Measurements from ENCODE around the gene JMY.
A peak's percentile ranks its signal among the peaks of the same experiment; 100 is the strongest.
"Not testable (repeated sequence)": the region's sequence is repeated elsewhere in the genome, so short reads cannot be mapped to it uniquely, and the experiment has no call there.

Gene JMY

GRCh38 chr5:79236970-79237739, 1.2 kb downstream of the JMY start:
- peak; percentile 5 for DNase-seq (ENCODE audit: low read depth)

DNA sequence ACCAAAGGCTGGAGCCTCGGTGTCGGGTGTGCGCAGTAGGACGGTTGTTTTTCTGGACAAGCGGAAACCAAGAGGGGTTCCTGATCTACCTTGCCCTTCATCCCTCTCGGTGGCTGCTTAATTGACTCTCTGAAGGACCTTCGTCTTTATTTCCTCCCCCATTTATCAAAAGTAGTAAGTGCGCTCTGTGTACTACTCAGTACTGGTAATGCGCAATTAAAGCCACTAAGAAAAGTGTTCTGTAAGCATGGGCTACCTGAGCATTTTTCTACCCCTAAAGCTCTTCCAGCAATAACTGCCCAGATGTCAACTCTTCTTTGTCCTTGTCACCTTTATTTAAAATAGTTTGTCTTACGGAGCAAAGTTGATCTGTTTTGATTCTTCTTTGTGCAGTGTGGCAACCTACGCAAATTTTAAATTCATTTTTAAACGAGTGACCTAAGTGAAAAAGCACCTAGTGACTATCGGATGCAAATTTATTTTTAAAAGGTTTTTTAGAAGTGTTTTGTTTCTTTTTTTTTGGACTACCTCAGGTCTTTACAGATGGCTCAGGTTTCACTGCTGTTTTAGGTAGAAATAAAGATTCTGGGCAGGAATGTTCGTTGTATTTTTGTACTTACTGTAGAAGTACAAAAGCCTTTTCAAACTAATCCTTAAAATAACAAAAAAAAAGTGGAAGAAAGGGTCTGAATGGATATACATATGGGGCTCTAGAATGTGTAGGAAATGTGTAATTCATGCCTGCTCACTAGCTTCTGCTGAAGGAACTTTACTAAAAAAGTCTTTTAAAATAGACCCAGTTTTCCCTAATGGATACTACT, 2.0 kb downstream of the JMY start:
- no peak for DNase-seq (ENCODE audit: low read depth)

DNA sequence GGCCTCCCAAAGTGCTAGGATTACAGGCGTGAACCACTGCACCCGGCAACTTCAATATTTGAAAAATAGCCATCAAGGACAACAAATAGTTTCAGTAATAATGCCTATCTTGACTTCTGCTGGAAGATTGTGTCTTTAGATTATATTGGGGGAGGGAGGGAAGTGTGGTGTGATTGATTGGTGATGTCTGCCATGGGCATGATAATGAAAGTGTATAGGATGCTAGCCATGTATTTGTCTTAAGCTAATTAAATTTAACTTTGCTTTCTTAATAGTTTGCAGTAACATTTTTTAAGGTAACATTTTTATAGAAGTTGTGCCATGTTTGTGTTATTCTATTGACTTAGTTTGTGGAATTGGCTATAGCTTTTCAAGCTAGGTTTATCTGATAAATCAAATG, 4.6 kb downstream of the JMY start:
- DNase-seq (ENCODE audit: low read depth) = no peak

- DNase-seq (ENCODE audit: low read depth) = no peak
These were observed 5.6 kb downstream of the JMY start for GRCh38 chr5:79241535-79241979.

- no peak for DNase-seq (ENCODE audit: low read depth)
These were observed 6.5 kb downstream of the JMY start for GRCh38 chr5:79242242-79243039.

DNA sequence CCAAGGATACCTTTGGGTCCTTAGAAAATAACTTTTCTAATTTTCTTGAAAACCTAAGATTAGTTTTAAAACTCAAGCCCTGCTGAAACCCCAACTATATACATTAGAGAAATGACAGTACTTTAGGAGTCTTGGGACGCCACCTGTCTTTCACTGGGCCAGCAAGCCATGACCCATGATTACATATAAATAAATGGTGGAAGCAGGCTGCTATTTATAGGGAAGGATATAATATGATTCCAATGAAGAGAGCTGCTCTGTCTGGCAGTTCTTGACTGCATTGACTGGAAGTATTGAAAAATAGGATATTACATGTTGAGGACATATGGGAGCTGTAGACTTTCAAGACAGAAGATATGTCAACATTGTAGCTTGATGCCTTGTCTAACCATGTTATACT, 7.3 kb downstream of the JMY start:
- DNase-seq (ENCODE audit: low read depth) = no peak

DNA sequence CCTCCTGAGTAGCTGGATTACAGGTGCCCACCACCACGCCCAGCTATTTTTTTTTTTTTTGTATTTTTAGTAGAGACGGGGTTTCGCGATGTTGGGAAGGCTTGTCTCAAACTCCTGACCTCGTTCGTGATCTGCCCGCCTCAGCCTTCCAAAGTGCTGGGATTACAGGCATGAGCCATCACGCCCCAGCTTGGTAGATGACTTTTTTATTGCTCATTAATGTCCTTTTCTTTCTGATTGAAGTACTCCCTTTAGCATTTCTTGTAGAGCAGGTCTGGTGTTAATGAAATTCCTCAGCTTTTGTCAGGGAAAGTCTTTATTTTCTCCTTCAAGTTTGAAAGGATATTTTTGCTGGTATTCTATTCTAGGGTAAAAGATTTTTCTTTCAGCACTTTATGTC, 18.1 kb downstream of the JMY start:
- not testable (repeated sequence) for DNase-seq (ENCODE audit: low read depth)

- no peak for DNase-seq (ENCODE audit: low read depth)
These were observed 20.0 kb downstream of the JMY start for GRCh38 chr5:79255786-79256557.

- no peak for DNase-seq (ENCODE audit: low read depth)
These were observed 20.6 kb downstream of the JMY start for GRCh38 chr5:79256563-79256962.

DNA sequence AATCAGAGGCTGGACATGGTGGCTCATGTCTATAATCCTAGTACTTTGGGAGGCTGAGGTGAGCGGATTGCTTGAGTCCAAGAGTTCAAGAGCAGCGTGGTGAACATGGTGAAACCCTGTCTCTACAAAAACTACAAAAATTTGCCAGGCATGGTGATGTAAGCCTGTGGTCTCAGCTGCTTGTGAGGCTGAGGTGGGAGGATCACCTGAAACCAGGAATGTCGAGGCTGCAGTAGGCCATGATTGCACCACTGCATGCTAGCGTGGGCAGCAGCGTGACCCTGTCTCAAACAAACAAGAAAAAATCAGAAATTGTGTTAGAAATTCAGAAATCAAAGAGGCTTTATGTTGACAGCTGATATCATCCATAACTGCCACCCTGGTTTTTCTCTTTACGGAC, 21.4 kb downstream of the JMY start:
- DNase-seq (ENCODE audit: low read depth) = no peak

DNA sequence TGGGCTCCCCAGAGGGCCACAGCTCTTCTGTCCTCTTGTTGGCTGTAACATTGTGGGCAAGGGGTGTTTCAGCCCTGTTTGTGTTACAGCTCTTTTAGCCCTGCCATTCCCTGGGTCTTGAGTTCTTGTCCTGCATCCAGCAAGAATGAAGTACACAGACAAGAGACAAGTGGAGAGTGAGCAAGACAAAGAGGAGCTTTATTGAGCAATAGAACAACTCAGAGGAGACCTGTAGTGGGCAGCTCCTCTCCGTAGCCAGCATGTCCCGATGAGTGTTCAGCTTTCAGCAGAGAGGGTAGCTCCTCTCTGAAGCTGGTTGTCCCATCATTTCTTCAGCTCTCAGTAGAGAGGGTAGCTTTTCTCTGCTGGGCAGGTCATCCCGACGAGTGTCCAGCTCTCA, 22.9 kb downstream of the JMY start:
- DNase-seq (ENCODE audit: low read depth) = no peak

DNA sequence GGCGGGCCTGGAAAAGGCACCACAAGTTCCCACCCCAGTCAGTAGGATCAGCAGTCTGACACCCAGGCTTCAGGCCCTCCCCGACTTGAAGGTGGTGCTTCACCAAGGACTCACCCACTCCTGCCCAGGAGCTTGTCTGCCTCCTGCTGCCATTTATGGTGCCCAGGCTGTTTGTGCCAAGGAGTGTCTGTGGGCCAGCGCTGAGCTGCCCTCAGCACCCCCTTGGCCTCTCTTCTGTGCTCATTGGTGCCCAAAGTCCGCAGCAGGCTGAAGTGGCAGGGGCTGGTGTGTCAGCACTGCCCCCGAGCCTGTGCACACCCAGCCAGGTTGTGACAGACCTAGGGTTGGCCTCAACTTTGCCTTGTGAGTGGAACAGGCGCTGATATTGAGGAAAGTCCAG, 23.5 kb downstream of the JMY start:
- no peak for DNase-seq (ENCODE audit: low read depth)

- no peak for DNase-seq (ENCODE audit: low read depth)
These were observed 23.9 kb downstream of the JMY start for GRCh38 chr5:79259810-79260209.

DNA sequence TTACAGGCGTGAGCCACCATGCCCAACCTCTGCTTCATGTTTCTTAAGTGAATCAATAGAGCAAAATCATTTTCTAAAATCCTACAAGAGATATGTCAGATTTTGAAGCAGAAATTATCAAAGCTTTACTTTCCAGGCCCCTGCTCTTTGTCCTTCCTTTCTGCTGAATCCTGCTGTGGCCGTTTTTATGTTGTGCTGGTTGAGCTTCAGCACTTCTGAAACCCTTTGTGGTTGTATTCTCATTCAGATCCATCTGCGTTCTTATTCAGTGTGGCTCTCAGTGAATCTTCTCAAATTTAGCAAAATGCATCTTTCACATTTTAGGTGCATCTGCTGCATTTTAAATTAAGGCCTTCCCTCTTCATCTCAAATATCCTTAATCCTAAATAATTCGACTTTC, 26.0 kb downstream of the JMY start:
- no peak for DNase-seq (ENCODE audit: low read depth)

- no peak for DNase-seq (ENCODE audit: low read depth)
These were observed 27.4 kb downstream of the JMY start for GRCh38 chr5:79263290-79263689.

DNA sequence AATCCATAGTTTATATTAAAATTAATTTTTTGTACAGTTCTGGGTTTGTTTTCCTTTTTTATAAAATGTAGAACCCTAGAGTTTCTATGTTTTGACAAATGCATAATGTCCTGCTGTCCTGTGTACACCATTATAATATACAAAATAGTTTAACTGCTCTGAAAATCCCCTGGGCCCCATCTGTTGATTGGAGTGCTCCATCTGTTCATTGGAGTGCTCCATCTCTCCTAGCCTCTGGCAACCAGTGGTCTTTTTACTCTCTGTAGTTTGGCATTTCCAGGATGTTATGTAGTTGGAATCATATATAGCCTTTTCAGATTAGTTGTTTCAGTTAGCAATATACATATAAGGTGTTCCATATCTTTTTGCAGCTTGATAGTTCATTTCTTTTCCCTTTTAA, 31.2 kb downstream of the JMY start:
- DNase-seq (ENCODE audit: low read depth) = no peak

DNA sequence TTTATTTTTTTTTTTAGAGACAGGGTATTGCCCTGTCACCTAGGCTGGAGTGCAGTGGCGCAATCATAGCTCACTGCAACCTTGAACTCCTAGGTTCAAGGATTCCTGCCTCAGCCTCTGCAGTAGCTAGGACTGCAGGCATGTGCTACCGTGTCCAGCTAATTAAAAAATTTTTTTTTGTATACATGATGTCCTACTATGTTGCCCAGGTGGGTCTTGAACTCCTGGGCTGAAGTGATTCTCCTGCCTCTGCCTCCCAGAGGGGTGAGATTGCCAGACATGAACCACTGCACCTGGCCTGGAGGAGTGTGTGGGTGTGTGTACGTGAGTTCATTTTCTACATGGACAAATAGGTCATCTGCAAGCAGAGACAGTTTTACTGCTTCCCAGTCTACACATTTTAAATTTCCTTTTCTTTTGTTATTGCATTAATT, 33.8 kb downstream of the JMY start:
- no peak for DNase-seq (ENCODE audit: low read depth)

- DNase-seq (ENCODE audit: low read depth) = no peak
These were observed 37.4 kb downstream of the JMY start for GRCh38 chr5:79273341-79273740.

DNA sequence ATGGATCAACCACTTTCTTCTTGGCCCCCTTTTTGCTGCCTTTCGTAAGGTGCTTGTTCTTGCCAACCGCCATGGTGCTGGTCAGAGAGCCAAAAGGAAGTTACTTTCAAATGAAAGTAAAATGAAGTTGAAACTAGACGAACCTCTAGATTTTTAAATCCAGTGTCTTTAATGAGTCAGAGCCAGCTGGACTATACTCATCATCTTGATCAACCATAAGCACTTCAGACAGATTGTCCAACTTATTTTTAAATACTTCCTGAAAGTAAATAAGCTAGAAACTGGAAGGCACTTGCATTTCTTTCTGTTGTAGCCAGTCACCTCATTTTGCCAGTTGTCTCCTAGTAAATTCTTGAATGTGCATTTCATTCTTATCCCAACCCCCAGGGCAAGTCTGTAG, 48.9 kb downstream of the JMY start:
- DNase-seq (ENCODE audit: low read depth) = no peak

GRCh38 chr5:79285285-79285684, 49.4 kb downstream of the JMY start:
- no peak for DNase-seq (ENCODE audit: low read depth)

- DNase-seq (ENCODE audit: low read depth) = no peak
These were observed 49.9 kb downstream of the JMY start for GRCh38 chr5:79285833-79286232.

- DNase-seq (ENCODE audit: low read depth) = no peak
These were observed 51.4 kb downstream of the JMY start for GRCh38 chr5:79287380-79287779.

Data from activated gamma-delta T cell treated with anti-CD3 and anti-CD28 coated beads, Interleukin-2, amount 50 U/mL, for 16 hours (primary cell).